DMS114 treated with DMSO at 0.1 percent for 48 hours (cell line): ENCODE data around the gene ZNF451.
"Not testable (repeated sequence)": the region's sequence is repeated elsewhere in the genome, so short reads cannot be mapped to it uniquely, and the experiment has no call there.

Source experiments
- DNase-seq: peaks from one replicate; lab custom pipeline; 2025; ENCODE audit not compliant: unreplicated experiment; lab: John Stamatoyannopoulos, UW

ZNF451 gene

DNA sequence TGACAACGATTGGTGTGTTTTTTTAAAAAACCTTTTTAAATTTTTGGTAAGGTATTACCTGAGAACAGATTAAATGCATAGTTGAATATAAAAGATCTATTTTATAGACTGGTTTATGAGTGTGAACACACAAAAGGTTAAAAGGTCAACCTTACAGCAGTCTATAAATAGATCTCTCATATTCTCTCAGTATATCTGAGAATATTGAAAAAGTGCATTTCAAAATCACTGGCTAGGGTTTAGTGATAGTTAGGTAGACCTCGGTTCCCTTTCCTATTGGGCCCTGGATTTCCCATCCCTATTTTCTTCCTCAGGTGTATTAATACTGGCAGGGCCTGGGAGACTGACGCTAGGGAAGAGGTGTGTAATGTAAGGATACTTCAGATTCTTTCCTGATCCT lies 723 bp upstream of the ZNF451 start:
- no peak for DNase-seq

DNA sequence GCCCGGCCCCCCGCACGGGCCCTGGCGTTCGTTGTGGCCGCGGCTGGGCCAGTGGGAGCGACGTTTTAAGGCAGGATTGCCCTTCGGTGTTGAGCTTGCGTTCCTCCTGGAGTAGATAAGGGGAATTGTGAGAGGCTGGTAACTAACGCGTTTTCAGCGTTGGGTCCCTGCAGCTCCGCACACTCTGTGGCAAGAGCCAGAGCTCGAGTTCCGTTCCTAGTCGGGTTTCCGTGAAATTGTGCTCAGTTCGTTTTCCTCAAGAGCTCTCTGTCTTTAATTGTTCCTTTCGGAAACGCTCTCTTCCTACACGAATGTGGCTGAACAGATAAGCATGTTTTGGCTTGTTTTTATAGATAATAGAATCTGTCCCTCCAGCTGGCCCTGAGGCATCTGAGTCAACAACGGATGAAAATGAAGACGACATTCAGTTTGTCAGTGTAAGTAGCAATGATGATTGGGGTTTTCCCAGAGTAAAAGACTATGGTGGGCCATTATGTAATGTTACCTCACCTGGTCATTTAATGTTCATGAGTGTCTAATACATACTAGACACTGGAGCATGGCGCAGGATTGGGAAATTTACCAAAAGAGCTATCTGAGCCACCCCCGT lies 575 bp downstream of the ZNF451 start:
- not testable (repeated sequence) for DNase-seq

DNA sequence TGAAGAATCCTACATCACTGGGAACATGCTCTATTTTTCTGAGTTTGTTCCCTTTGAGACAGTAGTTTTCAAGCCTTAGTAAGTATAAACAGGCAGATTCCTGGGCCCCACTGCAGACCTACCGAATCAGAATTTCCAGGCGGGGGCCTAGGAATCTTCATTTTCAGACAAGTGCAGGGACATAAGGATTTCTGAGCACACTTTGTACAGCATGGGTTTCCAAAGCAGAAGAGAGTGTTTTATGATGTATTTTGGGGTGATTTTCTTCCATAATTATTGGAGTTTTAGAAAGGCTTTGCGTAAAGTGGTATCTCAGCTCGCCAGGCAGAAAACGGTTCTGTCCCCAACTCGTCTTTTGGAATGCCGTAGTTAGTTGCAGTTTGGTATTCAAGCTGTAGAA lies 1.4 kb downstream of the ZNF451 start:
- DNase-seq, result not testable (repeated sequence)

DNA sequence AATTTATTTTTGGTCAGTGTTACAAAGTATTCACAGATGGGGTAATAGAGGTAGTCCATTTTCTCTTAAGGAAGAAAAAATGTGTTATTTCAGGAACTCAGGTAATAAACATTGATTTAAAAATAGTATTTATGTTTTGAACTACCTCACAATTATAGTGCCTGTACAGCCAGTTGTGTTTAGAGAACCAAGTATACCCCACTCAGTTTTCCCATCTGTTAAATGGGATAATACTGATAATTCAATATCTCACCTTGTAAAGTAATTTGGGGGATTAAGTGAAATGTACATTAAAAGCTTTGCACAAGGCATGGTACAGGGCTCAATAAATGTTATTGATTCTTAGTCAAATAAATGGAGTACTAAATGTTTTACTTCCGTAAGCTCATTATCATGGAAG lies 4.7 kb downstream of the ZNF451 start:
- no peak for DNase-seq

DNA sequence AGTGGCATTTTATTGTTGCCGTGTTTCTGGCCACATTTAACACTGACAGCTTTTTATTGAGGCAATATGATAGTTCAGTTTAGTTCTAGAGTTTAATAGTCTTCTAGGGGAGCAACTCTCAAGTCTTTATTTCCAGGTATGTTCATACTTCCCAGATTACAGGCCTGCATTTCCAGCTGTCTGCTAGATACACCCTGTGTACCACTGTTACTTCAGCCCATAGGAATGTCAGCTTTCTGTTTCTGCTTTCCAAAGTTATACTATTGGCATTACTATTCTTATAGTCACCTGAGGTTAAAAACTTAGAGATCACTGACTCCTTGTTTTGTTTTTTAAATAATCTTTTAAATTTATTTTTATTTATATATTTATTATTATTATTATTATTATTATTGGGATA lies 7.6 kb downstream of the ZNF451 start:
- no peak for DNase-seq

DNA sequence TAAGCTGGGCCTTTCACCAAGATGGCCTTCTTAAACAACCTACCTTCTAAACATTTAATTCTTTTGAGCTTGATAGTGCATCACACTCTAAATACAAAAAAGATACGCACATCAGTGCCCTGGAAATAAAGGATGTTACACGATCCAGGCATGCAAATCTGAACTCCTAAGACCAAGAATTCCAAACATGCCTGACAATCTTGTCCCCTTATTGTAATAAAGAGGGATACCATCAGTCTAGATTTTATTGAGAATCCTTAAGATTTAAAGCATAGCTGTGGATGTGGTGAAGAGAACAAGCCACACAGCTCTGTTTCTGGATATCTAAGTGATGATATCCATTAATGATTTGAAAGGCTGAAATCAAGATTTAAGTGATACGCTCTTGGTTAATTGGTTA lies 13.0 kb downstream of the ZNF451 start:
- DNase-seq, result no peak

DNA sequence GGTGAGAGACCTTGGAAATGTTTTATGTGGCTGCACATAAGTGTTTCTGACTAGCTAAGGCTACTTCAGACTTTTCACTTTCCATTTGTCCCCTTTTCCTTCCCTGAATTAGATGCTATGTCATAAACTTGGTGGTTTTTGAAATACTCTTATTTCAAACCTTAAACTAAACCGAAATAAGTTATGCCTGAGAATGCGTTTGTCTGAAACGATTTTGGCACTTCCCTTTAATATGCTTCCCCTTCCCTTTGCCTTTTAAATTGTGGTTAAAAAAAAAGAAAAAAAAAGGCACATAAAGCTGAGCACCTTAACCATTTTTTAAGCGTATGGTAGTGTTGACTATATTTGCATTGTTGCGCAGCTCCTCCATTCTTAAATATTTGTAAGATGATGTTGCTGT lies 14.3 kb downstream of the ZNF451 start:
- DNase-seq, result no peak

DNA sequence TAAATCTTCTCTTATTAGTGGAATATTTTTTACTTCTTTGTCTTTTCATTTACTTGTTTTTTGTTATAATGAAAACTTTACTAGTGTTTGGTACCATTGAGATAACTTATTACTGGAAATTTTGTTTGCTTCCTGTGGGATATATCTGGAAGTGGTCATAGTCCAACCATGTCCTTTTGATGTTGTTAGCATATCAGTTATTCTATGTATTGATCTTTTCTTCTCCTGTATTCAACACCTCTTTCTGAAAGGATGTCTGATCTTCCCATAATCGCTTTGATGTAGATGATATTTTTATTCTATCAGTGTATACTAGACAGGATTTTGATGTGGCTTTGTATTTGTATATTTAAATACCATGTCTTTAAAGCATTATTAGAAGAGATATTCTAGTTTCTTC lies 17.0 kb downstream of the ZNF451 start:
- DNase-seq, result no peak

DNA sequence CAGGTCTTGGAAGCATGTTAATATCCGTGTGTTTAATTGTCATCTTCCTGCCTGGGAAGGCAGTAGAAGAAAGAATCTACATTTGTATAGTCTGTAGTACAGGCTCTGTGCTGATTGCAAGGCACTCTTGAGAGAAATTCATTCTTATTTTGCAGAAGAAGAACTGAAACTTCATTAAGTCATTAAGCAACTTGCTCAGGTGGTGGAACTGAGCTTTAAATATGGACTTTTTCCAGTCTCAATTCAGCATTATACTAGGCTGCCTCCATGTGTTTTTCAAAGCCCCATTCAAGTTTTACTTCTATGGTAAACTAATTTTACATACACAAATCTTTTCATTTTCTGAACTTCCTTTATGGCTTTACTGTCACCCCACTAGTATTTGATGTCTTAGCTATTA lies 18.7 kb downstream of the ZNF451 start:
- DNase-seq, result no peak

DNA sequence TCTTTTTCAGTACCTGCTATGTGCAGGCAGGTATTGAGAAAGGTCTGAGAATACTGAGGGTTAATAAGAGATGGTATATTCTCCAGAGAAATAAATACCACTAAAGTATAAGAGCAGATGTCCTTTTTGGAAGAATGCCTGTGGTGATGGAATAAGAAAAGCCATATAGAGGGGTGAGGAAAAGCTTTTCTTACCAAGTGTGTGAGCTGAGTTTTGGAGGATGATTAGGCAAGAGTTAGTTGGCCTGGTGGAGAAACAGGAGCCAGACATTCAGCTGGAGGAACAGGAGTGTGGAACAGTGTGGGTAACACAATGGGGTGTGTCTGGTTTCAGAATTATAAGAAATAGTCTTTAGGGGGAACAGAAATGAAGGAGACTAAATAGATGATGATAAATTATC lies 19.9 kb downstream of the ZNF451 start:
- DNase-seq, result no peak

DNA sequence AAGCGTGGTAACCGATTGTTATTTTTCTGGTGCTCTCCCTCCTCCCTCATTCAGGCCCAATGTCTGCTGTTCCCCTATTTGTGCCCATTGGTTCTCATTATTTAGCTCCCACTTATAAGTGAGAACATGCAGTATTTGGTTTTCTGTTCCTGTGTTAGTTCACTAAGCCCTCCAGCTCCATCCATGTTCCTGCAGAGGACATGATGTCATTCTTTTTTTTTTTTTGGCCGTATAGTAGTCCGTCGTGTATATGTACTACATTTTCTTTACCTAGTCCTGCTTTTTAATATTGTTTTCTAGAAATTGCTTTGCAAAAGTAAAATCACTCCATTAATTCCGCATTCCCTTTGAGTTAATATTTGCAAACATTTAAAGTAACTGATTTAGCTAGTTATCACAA lies 23.1 kb downstream of the ZNF451 start:
- no peak for DNase-seq

DNA sequence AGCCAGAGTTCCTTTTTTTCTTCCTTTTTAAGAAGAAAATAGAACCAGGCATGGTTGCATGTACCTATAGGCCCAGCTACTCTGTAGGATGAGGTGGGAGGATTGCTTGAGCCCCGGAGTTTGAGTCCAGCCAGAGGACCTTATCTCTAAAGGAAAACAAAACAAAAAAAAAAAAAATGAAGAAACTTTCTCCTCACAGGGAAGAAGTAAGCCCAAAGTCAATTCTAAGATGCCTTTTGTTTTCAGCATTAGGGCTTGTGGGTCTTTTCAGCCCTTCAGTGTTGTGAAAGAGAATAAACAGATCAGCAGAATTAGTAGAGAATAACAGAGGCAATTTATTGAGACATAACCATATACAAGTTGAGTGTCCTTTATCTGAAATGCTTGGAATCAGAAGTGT lies 26.8 kb downstream of the ZNF451 start:
- DNase-seq, result no peak

DNA sequence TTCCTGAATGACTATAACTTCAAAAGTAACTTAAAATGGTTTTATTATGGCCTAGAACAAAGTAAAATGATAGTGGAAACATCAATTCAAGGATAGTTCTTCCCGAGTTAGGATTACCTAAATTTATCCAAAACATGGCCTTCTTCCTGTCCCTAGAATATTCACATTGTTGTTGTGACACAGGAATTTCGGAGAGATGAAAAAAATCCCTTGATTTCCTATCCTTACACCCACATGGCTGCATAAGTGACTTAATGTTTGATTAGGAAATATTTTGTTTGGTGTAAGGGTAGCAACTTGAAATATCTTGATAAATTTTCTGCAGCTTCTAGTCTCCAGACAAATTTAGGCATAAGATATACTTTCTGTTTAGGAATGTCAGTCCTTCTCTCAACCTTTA lies 27.8 kb downstream of the ZNF451 start:
- no peak for DNase-seq

DNA sequence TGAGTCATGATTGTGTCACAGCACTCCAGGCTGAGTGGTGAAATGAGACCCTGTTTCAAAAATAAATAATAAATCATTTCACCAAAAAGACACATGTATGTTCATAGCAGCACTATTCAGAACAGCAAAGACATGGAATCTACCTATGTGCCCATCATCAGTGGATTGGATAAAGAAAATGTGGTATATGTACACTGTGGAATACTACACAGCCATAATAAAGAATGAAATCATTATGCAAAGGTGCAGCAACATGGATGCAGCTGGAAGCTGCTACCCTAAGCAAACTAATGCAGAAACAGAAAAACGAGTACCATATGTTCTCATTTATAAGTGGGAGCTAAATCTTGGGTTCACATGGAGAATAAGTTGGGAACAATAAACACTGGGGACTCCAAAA lies 33.1 kb downstream of the ZNF451 start:
- DNase-seq, result no peak

DNA sequence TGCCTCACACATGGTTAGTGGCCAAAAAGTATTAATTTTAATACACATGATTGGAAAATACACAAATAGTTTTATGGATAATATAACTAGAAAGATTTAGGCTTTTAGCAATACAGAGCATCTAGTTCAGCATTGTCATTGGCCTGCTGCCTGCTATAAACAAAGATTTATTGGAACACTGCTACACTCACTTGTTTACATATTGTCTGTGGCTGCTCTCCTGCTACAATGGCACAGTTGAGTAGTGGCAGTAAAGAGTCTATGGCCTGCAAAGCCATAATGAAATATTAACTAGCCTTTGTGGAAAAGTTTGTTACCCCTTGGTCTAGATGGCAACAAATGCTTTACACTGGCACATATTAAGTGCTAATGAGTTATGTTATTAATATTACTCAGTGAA lies 37.8 kb downstream of the ZNF451 start:
- DNase-seq, result no peak

DNA sequence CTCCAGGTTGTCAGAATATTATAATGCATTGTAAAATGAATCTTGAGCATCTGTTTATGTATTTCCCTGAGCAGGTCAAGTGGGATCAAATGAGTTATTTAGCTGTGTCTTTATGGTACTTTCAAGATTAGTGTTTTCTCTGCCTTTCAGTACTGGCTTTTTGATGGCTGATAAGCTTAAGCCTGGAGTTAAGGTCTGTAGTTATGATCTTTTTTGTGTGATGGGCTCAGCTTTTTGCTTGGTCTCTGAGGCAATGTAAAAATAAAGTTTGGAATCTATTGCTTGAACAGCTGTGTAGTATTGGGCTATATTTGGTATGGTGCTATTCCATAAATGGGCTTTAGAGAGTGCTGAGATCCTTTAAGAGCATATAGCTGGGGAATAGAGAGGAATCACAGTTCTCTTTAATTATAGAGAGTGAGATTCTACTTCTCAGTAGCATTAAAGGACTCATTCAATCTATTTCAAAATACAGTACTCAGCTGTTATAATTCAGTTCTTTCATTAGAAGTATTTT lies 40.7 kb downstream of the ZNF451 start:
- DNase-seq, result no peak

DNA sequence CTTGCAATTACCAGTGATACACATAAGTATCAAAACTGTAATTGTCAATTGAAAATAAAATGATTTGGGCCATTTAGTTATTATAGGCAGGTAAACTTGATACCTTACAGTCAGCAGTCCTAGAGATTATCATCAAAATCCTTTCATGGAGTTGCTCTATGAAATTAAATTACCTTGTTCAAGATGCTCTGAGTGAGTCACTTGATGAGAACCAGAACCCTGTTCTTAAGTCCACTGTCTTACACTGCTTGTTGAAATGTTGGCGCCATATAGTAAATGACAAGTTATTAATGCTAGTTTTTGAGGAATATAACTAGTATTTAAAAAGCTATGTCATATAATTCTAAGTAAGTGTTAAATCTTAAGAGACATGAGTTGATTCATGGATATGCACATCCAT lies 45.0 kb downstream of the ZNF451 start:
- no peak for DNase-seq

DNA sequence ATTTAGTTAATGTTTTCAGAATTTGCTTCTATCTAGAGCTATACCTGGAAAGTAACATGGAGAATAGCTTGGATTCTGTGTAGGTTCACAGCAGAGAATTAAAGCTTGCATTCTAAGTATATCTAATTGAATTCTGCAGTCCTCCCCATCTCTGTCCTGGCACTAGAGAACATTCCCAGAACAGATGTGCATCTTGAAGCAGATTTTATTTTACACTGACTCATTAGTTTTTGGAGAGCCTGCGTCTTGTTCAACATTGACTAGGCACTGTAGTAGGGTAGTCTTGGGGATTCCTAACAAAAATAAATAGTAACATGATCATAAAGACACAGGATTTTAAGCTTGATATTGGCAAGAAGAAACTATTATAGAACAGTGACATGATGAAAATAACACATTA lies 45.9 kb downstream of the ZNF451 start:
- no peak for DNase-seq

DNA sequence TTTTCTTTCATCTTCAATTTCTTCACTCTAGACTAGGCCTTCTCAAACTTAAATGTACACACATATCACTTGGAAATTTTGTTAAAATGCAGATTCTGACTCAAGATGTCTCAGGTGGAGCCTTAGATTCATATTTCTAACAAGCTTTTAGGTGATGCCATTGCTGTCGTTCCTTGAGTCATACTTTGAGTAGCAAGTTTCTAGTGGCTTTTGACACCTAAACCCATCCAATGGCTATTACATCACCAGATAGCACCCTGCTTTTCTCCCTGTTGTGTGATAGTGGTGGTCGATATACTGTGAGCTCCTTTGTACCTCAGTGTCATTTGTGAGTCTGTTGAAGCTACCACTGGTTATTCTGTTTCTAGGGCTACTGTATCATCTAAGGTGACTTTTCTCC lies 47.4 kb downstream of the ZNF451 start:
- DNase-seq, result no peak

DNA sequence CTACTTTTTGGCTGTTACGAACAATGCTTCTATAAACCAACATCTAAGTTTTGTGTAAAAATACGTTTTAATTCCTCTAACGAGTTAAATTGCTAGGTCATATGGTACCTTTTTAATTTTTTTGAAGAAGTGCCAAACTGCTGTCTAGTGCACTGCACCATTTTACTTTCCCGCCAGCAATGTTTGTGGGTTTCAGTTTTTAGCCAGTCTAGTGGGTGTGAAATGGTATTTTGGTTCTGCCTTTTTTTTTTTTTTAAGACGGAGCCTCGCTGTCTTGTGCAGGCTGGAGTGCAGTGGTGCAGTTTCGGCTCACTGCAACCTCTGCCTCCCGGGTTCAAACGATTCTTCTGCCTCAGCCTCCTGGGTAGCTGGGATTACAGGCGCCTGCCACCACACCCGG lies 48.0 kb downstream of the ZNF451 start:
- DNase-seq, result no peak

DNA sequence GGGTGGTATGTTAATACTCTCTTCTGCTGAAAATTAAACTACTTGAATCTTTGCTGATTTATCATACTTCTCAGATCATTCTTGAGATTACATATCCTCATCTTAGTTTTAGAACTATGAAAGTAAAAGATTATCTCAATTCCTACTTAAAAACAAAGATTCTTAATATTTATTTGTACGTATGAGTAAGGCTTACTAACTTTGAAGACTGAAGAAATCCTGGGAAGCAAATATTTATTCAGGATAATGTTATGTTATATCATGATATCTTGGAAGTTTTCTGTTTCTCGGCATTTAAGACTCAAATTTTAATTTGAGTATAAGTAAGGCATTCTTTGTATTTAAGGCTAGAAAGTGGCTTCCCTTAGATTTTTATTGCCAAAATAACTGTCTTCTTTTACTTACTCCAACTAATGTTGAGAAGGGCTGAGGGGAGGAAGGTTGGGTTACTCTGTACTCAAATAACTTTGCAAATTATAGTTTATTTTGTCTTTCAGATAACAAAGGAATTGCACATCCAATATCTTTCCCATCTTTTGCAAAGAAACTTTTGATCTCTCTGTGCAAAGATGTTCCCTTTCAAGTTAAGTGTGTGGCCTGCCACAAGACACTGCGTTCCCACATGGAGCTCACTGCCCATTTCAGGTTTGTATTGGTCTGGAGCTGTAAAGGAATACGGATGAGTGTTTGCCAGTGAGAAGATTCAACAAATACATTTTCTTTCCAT lies 51.6 kb downstream of the ZNF451 start:
- no peak for DNase-seq

DNA sequence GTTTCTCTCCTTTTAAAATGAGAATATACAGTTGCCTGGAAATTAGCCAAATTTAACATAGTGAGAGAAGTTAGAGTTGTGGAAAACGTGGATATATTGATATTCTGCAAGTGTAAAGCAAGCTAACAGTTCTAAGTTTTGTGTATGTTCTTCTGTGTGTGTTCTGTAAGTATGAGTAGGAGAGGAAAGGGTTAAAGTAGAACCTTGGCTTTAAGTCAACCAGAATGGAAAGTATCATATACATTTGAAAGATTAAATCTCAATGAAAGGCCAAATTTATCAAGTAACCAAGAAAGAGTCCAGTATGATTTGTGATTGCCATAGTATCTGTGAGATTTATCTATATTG lies 52.2 kb downstream of the ZNF451 start:
- no peak for DNase-seq

DNA sequence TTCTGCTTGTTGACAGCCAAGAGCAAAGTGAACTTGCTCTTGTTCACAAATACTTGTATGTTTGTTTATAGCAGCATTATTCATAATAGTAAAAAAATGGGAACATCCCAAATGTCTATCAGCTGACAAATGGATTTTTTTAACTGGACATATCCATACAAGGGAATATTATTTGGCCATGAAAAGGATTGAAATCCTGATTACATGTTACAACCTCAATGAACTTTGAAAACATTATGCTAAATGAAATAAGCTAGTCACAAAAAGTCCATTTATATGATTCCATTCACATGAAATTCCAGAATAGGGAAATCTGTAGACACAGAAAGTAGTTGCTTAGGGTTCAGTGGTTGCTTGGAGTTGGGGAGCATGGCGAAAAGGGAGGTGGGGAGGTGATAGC lies 53.7 kb downstream of the ZNF451 start:
- DNase-seq, result no peak
